GM19099 (cell line): ENCODE measurements around the gene VAT1L.

Experiments used
- POLR2A ChIP-seq: IDR thresholded peaks from 3 replicates; pipeline ENCODE4 v1.6.1; 2011; ENCODE audit warnings: low read depth; ENCODE audit not compliant: insufficient read length; ENCODE audit errors: extremely low read depth

The VAT1L gene

GRCh38 chr16:77993111-77993985 is 205.0 kb downstream of the VAT1L start:
- no peak for TF ChIP-seq POLR2A

- TF ChIP-seq POLR2A: no peak
Observed at GRCh38 chr16:77995843-77996455, 207.6 kb downstream of the VAT1L start.

GRCh38 chr16:77998350-77999023 is 210.1 kb downstream of the VAT1L start:
- no peak for TF ChIP-seq POLR2A

- no peak for TF ChIP-seq POLR2A
Observed at GRCh38 chr16:78001451-78002025, 213.2 kb downstream of the VAT1L start.

DNA sequence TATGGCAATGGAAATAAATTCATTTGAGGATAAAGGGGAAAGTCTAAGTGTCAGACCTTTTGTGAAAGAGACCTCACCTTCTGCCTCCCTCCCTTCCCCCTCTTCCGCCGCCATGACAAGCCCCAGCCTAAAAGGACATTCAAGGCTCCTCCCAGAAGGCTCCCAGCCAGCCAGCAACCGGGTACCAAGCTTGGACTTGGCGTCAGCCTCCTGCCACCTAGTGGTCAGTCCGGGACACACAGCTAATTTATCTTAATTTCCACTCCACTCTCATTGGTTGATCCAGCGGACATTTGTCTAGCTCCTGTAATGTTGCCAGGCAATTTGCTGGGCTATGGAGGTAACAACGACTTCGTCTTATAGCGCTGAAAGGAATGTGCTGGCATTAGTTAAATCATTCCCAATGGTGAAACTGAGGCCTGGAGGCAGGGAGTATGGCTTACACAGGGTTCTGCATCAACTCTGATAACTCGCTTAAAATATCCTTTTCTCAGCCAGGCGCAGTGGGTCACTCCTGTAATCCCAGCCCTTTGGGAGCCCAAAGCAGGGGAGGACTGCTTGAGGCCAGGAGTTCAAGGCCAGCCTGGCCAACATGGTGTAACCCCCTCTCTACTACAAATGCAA is 214.7 kb downstream of the VAT1L start:
- no peak for TF ChIP-seq POLR2A

- no peak for TF ChIP-seq POLR2A
Observed at GRCh38 chr16:78004517-78004916, 216.2 kb downstream of the VAT1L start.

- TF ChIP-seq POLR2A: no peak
Observed at GRCh38 chr16:78005881-78006280, 217.5 kb downstream of the VAT1L start.

DNA sequence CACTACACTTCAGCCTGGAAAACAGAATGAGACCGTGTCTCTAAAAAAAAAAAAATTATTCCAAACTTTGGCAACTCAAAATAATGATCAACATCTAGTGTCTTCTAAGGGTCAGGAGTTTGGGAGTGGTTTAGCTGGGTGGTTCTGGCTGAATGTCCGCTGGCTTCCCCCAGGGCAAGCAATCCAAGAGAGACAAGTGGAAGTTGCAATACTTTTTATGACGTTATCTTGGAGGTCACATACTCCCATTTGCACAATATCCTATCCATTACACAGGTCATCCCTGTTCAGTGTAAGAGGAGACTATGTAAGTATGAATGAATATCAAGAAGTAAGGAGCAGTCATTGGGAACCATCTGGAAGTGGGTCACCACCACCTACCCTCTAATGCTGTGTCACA is 218.8 kb downstream of the VAT1L start:
- no peak for TF ChIP-seq POLR2A

DNA sequence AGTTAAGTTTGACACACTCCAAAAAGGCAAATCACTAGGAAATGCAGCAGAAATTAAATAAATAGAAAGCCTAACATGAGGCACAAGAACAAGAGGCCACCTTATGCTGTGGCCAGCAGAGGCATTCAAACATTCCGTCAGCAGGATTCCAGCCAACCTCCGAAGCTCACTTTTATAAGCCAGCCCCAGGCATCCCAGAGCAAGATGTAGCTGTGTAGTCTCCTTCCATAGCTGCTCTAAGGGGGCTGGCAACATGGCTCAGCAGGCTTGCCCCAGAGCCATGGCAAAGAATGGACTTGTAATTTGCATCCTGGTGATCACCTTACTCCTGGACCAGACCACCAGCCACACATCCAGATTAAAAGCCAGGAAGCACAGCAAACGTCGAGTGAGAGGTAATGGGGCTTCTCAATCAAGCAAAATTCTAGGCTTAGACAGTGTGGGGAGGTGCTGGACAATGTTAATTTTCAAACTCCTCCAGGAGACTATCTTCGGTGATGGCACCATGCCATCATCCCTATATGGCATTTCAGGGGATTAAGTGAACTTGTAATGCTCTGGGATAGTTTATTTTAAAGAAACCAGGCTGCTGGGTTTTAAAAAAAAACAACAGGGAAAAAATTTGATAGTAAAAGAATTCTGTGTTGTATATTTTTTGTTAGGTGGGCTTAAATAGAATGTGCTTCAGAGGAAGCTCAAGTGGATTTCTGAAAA is 234.1 kb downstream of the VAT1L start, which contains the start of gene CLEC3A:
TSS of gene CLEC3A (plus strand) at position 202 of the 714 bp plus-strand sequence. CDS start at position 281, 79 bp downstream.
- TF ChIP-seq POLR2A: no peak

GRCh38 chr16:78024159-78024558 is 235.8 kb downstream of the VAT1L start:
- no peak for TF ChIP-seq POLR2A

GRCh38 chr16:78025631-78026030 is 237.3 kb downstream of the VAT1L start:
- no peak for TF ChIP-seq POLR2A

DNA sequence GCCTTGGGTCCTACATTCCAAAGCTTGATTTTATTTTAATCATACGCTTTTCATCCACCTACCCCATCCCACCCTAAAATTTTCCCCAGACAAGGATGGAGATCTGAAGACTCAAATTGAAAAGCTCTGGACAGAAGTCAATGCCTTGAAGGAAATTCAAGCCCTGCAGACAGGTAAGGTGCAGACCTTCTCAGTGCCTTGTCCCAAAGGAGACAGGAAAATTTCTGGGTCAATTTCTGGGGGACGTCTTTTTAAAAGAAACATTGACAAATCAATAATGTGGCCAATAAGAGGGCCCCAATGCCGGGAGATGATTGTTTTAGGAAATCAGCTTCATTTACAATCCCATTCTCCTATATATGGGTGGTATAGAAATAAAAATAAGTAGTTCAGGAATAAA is 239.7 kb downstream of the VAT1L start:
- TF ChIP-seq POLR2A: no peak
